HG03442 (cell line): ENCODE measurements around the gene NCSTN.
A peak's percentile ranks its signal among the peaks of the same experiment; 100 is the strongest.
"Not testable (repeated sequence)": the region's sequence is repeated elsewhere in the genome, so short reads cannot be mapped to it uniquely, and the experiment has no call there.

Experiments
- ATAC-seq: cut with Tn5 transposase; IDR thresholded peaks from one replicate; pipeline ENCODE4 v1.9.1; 2021; ENCODE audit warnings: mild to moderate bottlenecking, moderate library complexity; ENCODE audit not compliant: unreplicated experiment

The NCSTN gene

GRCh38 chr1:160370561-160371345, 27.6 kb downstream of the NCSTN start:
- no peak for ATAC-seq

- ATAC-seq = no peak
These were observed 28.1 kb downstream of the NCSTN start for GRCh38 chr1:160371346-160371631.

- no peak for ATAC-seq
These were observed 28.6 kb downstream of the NCSTN start for GRCh38 chr1:160371756-160372155.

- no peak for ATAC-seq
These were observed 30.5 kb downstream of the NCSTN start for GRCh38 chr1:160373696-160374095.

- no peak for ATAC-seq
These were observed 31.3 kb downstream of the NCSTN start for GRCh38 chr1:160374306-160375110.

GRCh38 chr1:160375788-160376524, 32.8 kb downstream of the NCSTN start:
- peak; percentile 45 for ATAC-seq

- peak; percentile 58 for ATAC-seq
These were observed 33.4 kb downstream of the NCSTN start for GRCh38 chr1:160376525-160377131.

GRCh38 chr1:160377585-160378206, 34.5 kb downstream of the NCSTN start:
- no peak for ATAC-seq

GRCh38 chr1:160384812-160385211, 41.6 kb downstream of the NCSTN start:
- ATAC-seq = not testable (repeated sequence)

- not testable (repeated sequence) for ATAC-seq
These were observed 45.2 kb downstream of the NCSTN start for GRCh38 chr1:160388406-160388805.

GRCh38 chr1:160394673-160395072, 51.5 kb downstream of the NCSTN start:
- no peak for ATAC-seq

GRCh38 chr1:160397651-160398050, 54.5 kb downstream of the NCSTN start:
- no peak for ATAC-seq

- no peak for ATAC-seq
These were observed 55.6 kb downstream of the NCSTN start for GRCh38 chr1:160398823-160399222.

- no peak for ATAC-seq
These were observed 56.5 kb downstream of the NCSTN start for GRCh38 chr1:160399544-160400222.

- ATAC-seq = no peak
These were observed 57.1 kb downstream of the NCSTN start, which contains the start of gene VANGL2 for GRCh38 chr1:160400223-160400645. Gene VANGL2 (plus strand): TSS chr1:160400564. CDS start chr1:160415838, 15,274 bp downstream.

- no peak for ATAC-seq
These were observed 57.7 kb downstream of the NCSTN start for GRCh38 chr1:160400646-160401486.

- ATAC-seq = no peak
These were observed 58.3 kb downstream of the NCSTN start for GRCh38 chr1:160401487-160401805.

- ATAC-seq = no peak
These were observed 59.0 kb downstream of the NCSTN start for GRCh38 chr1:160402001-160402795.
